Neuron (in vitro differentiated cells): Measurements from ENCODE around the gene SLC17A6.

Experiments
- H2AFZ ChIP-seq: one replicate; pipeline ENCODE4 v1.6.1; 2013; ENCODE audit warnings: low read depth, mild to moderate bottlenecking, inconsistent platforms, low read length, moderate library complexity
- H3K27me3 ChIP-seq: one replicate; pipeline ENCODE4 v1.6.1; 2013; ENCODE audit warnings: low read length; ENCODE audit not compliant: insufficient read depth
- H3K36me3 ChIP-seq: one replicate; pipeline ENCODE4 v1.6.1; 2013; ENCODE audit warnings: low read length; ENCODE audit not compliant: insufficient read depth
- H3K4me1 ChIP-seq: one replicate; pipeline ENCODE4 v1.6.1; 2013; ENCODE audit warnings: low read length; ENCODE audit not compliant: insufficient read depth
- H3K4me3 ChIP-seq: 2 replicates; pipeline ENCODE4 v1.5.1; 2013; ENCODE audit warnings: mild to moderate bottlenecking, low read length, moderate library complexity
- H3K9me3 ChIP-seq: one replicate; pipeline ENCODE4 v1.6.1; 2013; ENCODE audit warnings: low read length

Gene SLC17A6

DNA sequence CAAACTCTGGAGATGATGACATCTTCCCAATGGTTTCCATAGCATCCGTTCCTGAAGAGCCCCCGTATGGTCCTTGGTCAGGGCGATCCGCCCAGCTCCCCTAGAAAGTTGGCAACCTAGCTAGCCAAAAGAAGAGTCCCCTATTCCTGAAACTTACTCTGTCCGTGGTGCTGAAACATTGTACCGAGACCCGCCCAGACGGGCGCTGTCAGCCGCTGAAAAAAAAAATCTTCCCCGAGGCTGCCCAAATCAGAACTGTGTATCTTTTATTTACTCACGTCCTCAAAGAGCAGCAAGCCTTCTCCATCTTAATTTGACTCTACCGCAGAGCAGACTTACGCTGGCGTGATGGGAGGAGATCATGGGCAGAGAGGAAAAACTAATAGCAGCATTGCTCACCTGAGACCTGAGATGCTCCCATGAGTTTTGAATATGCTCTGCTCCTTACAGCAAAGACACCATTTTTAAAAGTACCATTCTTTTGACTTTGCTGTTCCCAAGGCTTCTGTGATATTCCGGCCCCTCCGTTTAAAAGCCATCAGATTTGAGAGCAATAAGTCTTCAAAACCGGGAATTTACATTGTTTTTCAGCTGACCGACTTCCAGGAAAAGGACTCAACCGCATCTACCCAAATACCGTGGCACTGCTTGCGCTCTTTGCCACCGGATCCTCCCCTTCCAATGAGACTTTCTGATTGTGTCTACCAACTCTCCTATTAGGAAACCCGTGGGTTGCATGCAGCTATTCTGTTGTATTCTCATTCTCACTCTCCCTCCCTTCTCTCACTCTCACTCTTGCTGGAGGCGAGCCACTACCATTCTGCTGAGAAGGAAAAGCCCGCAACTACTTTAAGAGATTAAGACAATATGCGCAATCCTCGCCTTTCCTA, at the start of gene SLC17A6:
Gene SLC17A6, plus strand, starts transcription at position 786 of the 890 bp plus-strand sequence. CDS start 153 bp downstream, outside the sequence.
- no peak within 1 kb of the TSS for H3K4me3 ChIP-seq
- H3K27me3 ChIP-seq = peaks cover 57% of the 10 kb centered on the region
- H3K9me3 ChIP-seq = peaks cover 8% of the 10 kb centered on the region

DNA sequence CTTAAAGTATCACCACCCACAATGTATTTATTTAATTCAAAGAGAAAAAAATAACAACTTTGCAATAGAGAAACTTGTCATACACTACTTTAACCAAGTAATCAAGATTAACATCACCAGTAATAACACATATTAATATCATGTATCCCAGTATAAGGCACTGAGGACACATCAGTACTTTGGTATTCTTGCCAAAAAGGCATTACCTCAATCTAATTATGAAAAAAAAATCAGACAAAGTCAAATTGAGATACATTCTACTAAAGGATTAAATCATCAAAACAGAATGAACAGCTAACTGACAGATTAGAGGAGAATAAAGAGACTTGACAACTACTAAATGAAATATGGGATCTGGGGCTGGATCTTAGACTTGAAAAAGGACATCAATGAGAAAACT, 35.8 kb upstream of the SLC17A6 start:
- H3K4me3 ChIP-seq = no peak overlapping the region
- H3K27me3 ChIP-seq = no peaks in the 10 kb centered on the region
- no peaks in the 10 kb centered on the region for H3K4me1 ChIP-seq
- H3K36me3 ChIP-seq = no peaks in the 10 kb centered on the region
- no peaks in the 10 kb centered on the region for H3K9me3 ChIP-seq
- H2AFZ ChIP-seq = no peak overlapping the region

More for the DNA sequence above, at the start of gene SLC17A6:
- Histone ChIP-seq H2AFZ (no peak within 1 kb of the TSS), H3K36me3 (no peaks in the 10 kb centered on the region), H3K4me1 (peaks cover 7% of the 10 kb centered on the region)

DNA sequence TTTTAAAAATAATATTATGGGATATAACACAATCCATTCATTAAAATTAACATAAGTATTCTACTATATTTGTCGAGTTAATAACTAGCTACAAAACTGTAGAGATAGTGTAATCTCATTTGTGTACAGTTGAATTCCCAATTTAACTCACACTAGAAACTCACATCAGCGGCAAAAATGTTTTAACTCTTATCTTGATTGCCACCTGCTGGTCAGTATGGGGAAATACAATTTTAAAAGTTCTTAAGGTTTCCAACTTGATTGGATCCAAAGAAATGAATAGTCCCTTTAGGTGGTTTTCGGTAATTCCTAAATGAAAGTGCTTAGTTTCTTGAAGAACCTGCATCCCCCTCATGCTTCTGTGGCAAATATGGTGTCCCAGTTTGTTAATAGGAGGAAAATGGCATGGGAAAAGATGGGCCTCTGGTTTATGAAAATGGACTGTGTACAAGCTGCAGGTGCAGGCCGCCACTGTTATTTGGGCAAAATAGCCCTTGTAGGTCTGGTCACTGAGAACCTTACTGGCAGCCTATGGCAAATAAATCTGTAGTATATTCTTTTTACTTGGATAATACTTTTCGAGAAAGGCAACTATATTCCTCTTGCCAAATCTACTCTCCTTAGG, 33.7 kb upstream of the SLC17A6 start:
- no peak overlapping the region for H2AFZ ChIP-seq

DNA sequence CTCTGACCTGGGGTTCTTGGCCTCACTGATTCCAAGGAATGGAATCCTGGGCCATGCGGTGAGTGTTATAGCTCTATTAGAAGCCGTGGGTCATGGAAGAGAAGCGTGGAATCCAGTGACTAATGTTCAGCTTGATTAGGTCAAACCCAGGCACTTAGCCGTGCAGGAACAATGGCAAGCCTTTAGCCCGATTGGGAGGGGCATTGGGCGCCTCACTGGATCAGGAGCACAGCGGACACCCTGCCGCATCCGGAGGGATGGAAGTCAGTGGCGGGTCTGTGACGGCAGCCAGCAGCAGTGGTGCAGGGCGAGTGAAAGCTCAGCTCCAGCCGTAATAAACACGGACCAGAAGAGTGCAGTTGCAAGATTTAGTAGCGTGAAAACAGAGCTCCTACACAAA, 20.5 kb upstream of the SLC17A6 start:
- H3K9me3 ChIP-seq = no peaks in the 10 kb centered on the region
- no peaks in the 10 kb centered on the region for H3K27me3 ChIP-seq
- H3K4me3 ChIP-seq = no peak overlapping the region
- H3K4me1 ChIP-seq = no peaks in the 10 kb centered on the region
- no peak overlapping the region for H2AFZ ChIP-seq
- H3K36me3 ChIP-seq = no peaks in the 10 kb centered on the region

More for the DNA sequence above, 33.7 kb upstream of the SLC17A6 start:
- H3K9me3 ChIP-seq = no peaks in the 10 kb centered on the region
- no peaks in the 10 kb centered on the region for H3K36me3 ChIP-seq
- H3K27me3 ChIP-seq = no peaks in the 10 kb centered on the region
- no peaks in the 10 kb centered on the region for H3K4me1 ChIP-seq
- no peak overlapping the region for H3K4me3 ChIP-seq

DNA sequence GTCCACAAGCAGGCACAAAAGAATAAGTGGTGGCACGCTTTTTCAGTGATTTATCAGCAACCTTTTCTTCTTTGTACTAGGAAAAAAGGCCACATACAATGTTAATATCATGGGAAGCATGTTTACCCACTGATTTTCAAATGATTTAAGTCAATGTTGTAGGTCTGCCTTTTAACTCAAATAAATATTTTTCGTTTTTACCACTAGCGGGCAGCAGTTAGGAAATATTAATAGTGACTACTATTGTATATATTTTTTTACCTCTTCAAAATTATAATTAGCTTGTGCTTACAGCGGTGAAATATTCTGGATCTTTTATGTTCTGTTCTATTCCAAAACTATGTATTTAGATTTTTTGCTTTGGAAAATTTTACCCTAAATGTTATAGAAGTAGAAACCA, 6.4 kb upstream of the SLC17A6 start:
- Histone ChIP-seq H2AFZ (no peak overlapping the region), H3K36me3 (no peaks in the 10 kb centered on the region), H3K4me3 (no peak overlapping the region), H3K9me3 (no peaks in the 10 kb centered on the region), H3K27me3 (peaks cover 8% of the 10 kb centered on the region), H3K4me1 (no peaks in the 10 kb centered on the region)

DNA sequence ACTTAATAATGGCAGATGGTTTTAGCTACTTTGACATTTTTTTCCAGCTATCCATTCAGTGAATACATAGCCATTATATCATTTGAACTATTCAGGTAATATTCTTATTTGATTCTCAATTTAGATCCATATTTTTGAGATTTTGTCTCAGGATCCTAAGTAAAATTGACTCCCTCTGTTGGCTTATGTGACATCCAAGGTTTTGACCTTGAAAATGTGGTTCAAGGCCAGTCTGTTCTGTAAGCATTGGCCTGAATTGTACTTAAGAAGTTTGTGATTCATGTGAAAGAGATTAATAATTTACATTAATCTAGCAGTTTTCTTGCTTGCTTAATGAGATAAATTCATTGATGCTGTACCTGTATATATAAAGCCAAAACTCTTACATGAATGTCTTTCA, 1.6 kb upstream of the SLC17A6 start:
- Histone ChIP-seq H3K27me3 (peaks cover 45% of the 10 kb centered on the region), H2AFZ (no peak overlapping the region), H3K36me3 (no peaks in the 10 kb centered on the region), H3K4me1 (peaks cover 7% of the 10 kb centered on the region), H3K9me3 (peaks cover 3% of the 10 kb centered on the region), H3K4me3 (no peak overlapping the region)

DNA sequence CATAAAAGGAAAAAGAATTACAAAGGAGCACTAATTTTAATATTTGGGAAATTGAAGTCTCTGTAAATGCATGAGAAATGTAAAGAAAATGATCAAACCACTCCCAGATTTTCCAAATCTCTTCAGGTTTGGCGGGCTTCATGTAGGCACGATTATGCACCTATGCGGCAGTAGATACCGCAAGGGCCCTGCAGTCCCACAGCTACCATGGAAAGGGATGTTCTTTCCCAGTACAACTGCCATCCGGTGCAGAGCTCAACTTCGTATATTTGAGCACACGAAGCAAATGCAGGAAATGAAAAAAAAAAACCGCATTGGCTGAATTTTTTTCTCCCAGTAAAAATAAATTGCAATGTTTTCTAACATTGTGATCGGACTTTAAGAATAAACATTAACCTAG, 1.4 kb downstream of the SLC17A6 start:
- H3K9me3 ChIP-seq = peaks cover 8% of the 10 kb centered on the region
- peaks cover 7% of the 10 kb centered on the region for H3K4me1 ChIP-seq
- H3K36me3 ChIP-seq = no peaks in the 10 kb centered on the region
- H2AFZ ChIP-seq = no peak overlapping the region
- H3K4me3 ChIP-seq = no peak overlapping the region
- H3K27me3 ChIP-seq = peaks cover 75% of the 10 kb centered on the region

DNA sequence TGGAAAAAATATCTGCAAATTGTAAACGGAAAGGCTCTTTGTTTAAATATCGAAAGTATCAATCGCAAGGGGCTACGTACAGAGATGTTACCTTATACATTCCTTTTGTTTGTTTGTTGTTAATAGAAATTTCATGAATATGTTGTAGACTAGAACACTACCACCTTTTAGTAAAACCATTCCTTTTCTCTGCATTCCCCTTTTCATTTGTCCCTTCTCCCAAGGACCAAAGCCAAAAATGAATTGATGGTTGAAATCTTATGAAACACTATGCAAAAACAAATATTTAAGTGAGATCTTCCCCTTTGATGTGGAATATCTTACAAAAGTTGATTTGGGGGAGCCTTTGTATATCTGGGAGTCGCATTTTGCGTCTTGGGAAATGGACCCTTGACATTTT, 2.1 kb downstream of the SLC17A6 start:
- H3K9me3 ChIP-seq = peaks cover 8% of the 10 kb centered on the region
- no peaks in the 10 kb centered on the region for H3K36me3 ChIP-seq
- no peak overlapping the region for H3K4me3 ChIP-seq
- no peak overlapping the region for H2AFZ ChIP-seq
- peaks cover 7% of the 10 kb centered on the region for H3K4me1 ChIP-seq
- H3K27me3 ChIP-seq = peaks cover 81% of the 10 kb centered on the region

DNA sequence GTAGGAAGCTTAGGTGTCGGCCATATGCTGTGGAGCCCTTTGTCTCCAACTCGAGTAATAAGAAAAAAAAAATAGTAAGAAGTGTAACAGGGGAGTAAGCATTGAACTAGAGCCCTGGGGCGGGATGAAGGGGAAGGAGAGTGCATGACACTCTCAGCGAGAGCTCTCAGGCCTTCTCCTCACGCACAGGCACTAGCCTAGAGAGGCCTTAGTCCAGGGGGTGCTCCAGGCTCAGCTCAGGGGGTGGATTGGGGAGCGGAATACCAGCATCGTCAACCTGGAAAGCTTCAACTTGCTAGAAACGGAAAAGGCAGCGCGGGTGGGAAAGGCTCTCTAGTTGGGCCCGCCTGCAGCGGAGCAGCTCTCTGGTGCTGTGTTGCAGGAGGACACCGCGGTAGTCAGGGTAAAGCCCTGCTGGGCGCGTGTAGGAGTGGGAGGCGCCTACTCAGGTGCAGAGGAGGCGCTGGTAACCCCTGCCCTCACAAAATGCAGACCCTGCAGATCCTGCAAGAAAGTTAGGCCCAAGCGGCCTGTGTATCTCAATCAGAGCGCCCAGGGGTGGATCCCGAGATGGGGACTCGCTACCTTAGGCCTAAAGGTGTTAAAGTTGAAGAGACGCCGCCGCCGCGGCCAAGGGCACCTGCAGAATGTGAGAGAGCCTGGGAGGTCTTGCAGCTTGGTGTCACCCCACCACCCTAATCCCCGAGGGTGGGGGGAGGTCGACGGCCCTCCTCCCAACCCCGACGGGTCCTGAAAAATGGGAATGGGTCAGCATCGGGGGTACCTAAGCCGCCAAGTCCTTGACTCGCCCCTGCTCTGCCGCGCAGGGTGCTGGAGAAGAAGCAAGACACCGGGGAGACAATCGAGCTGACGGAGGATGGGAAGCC, 2.8 kb downstream of the SLC17A6 start:
- no peak overlapping the region for H3K4me3 ChIP-seq
- H3K4me1 ChIP-seq = peaks cover 7% of the 10 kb centered on the region
- H3K27me3 ChIP-seq = peaks cover 78% of the 10 kb centered on the region
- H3K36me3 ChIP-seq = no peaks in the 10 kb centered on the region
- no peak overlapping the region for H2AFZ ChIP-seq
- H3K9me3 ChIP-seq = peaks cover 8% of the 10 kb centered on the region

DNA sequence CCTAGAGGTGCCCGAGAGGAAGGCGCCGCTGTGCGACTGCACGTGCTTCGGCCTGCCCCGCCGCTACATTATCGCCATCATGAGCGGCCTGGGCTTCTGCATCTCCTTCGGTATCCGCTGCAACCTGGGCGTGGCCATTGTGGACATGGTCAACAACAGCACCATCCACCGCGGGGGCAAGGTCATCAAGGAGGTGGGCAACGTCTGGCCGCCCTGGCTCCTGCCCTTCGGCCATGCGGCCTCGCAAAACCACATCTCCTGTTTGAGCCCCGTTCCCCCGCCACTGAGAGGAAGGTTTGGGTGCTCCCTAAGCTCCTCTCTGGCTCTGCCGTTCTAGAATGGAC, 3.4 kb downstream of the SLC17A6 start:
- H3K36me3 ChIP-seq = no peaks in the 10 kb centered on the region
- peaks cover 7% of the 10 kb centered on the region for H3K4me1 ChIP-seq
- peaks cover 82% of the 10 kb centered on the region for H3K27me3 ChIP-seq
- no peak overlapping the region for H3K4me3 ChIP-seq
- peaks cover 8% of the 10 kb centered on the region for H3K9me3 ChIP-seq
- no peak overlapping the region for H2AFZ ChIP-seq

DNA sequence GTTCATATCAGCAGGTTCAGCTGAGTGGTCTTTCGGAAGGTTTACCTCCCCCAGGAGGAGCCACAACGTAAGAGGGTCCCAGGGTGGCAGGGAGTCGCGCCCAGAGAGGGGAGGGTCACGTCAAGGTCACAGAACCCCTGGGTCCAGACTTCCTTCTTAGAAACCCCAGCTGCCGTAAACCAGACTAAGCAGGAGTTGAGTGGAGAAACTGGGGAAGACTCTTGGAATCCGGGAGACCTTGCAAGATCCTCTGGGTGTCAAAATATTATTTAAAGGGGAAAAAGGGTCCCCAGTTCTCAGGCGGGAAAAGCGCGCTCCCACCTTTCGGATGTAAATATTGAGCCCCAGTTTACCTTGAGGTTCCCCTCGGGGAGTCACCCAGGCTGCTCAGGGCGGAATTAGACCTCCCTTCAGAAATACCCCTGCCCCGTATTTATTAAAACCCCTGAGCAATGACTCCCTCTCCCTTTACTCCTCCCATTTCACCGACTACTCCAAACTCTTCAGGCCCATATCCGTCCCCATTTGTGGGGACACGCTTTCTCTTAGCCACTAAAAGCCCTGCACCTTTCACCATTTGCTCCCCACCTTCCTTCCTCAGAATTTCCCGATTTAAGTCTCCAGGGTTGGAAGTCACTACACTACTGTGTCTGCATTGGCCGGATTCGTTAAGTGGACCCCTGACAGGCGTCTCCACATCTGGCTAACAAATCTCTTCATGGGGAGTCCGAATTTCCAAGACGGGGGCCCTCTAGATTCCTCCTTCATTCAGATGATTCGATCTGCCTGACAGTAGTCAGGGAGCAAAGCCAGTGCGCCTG, 4.2 kb downstream of the SLC17A6 start:
- no peaks in the 10 kb centered on the region for H3K36me3 ChIP-seq
- H3K9me3 ChIP-seq = peaks cover 8% of the 10 kb centered on the region
- H3K4me1 ChIP-seq = peaks cover 7% of the 10 kb centered on the region
- no peak overlapping the region for H2AFZ ChIP-seq
- H3K4me3 ChIP-seq = no peak overlapping the region
- H3K27me3 ChIP-seq = peaks cover 84% of the 10 kb centered on the region

DNA sequence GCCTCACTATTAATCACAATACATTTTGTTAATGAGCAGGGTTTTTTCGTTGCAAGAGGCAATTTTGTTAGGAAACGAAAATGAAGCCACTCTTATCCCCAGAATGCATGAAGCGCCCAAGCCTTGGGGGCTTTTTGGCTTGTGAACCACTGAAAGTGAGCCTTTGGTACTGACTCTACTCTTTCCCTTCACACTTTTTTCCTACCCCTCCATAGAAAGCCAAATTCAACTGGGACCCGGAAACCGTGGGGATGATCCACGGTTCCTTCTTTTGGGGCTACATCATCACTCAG, 4.8 kb downstream of the SLC17A6 start:
- peaks cover 6% of the 10 kb centered on the region for H3K4me1 ChIP-seq
- peaks cover 8% of the 10 kb centered on the region for H3K9me3 ChIP-seq
- no peak overlapping the region for H3K4me3 ChIP-seq
- no peak overlapping the region for H2AFZ ChIP-seq
- peaks cover 78% of the 10 kb centered on the region for H3K27me3 ChIP-seq
- H3K36me3 ChIP-seq = no peaks in the 10 kb centered on the region
